Activated CD8-positive, alpha-beta memory T cell treated with anti-CD3 and anti-CD28 coated beads, Interleukin-2, amount 50 U/mL, for 1 hour (primary cell): ENCODE measurements around the gene ANKRD28.

Experiments
- DNase-seq: peaks from one replicate; pipeline ENCODE4 v3.0.0-alpha.2; 2020; ENCODE audit errors: extremely low read depth

The ANKRD28 gene

DNA sequence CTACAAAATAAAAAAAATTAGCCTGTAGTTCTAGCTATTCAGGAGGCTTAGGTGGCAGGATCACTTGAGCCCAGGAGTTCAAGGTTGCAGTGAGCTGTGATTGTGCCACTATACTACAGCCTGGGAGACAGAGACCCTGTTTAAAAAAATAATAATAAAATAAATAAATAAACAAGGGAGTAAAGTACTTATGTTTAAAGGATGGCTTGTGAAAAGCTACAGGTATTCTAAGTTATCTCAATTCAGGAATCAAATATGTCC, 74.2 kb downstream of the ANKRD28 start:
- no peak for DNase-seq

DNA sequence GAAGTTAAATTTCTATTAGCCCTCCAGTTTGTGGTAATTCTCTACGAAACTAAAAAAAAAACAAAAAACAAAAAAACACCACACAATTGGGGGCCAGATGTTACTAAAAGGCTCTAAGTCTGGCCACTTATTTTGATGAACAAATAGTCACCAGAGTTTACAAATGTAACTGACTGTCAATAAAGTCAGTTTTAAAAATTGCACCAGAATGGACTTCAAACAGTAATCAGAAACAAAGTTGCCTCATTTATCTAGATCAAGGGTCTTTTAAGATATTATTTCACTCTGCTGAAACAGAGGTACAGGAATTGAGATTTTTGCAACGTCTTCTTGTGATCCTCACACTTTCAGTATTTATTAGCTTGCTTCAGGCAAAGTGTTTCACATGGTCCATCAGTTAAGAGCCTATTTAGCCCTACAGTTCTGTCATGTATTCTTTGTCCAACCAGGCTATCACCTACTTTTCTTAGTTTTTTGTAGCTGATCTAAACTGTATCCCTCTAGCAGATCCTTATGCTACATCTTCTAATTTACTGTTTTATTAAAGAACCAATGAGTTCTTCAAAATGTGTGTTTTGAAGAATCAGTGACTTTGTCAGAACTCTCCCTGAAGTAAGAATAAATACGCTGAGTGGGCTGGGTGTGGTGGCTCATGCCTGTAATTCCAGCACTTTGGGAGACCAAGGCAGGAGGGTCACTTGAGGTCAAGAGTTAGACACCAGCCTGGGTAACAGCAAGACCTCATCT, 74.7 kb downstream of the ANKRD28 start:
- no peak for DNase-seq

DNA sequence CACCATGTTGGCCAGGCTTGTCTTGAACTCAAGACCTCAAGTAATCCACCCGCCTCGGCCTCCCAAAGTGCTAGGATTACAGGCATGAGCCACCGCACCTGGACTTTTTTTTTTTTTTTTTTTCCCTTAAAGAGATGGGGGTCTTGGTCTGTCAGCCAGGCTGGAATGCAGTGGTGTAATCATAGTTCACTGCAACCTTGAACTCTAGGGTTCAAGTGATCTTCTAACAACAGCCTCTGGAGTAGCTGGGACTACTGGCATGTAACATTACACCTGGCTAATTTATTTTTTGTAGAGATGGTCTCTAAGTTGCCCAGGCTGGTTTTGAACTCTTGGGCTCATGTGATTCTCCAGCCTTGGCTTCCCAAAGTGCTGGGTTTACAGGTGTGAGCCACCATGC, 81.6 kb downstream of the ANKRD28 start:
- no peak for DNase-seq

DNA sequence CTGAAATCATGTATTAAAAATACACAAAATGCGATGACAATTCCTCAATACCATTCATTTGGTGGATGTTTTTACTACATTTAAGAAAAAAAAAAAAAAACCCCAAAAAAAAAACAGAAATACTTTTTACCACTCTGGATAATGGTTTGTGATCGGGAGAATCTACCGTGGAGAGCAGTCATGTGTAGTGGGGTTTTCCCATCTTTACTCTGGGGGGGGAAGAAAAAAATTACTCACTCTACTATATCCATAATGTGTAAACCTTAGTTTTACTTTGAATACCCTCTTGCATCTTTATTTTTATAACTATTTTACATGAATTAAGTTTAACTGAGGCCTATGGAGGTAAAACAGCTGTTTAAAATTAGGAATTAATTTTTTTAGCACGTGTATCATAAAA, 83.3 kb downstream of the ANKRD28 start:
- no peak for DNase-seq

DNA sequence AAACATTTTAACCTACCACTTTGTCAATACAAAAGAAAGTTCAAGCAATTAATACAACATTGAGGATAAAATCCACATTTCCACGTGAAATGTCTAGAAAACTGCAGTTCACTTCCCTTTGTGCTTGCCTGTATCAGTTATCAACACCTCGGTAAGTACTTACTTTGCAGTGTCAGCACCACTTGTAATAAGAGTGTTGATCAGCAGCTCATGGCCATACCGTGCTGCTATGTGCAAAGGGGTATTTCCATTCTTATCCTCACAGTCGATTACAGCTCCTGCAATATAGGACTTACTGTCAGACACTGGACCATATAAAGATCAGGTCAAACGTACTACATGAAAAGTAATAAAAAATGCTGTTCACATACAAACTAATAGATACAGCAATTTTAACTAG, 84.4 kb downstream of the ANKRD28 start:
- no peak for DNase-seq

DNA sequence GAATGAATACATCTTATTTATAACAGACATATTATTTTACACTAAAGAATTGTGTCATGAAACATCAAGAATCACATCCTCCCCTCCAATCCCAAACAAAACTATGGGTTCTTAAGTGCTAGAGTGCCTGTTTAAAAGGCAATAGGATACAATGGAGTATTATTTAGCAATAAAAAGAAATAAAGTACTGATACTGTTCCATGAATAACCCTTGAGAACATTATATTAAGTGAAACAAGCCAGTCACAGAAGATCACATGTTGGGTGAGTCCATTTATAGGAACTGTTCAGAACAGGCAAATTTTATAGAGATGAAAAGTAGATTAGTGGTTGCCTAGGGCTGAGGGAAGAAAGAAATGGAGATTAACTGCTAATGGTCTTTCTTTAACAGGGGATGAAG, 86.5 kb downstream of the ANKRD28 start:
- DNase-seq: no peak

DNA sequence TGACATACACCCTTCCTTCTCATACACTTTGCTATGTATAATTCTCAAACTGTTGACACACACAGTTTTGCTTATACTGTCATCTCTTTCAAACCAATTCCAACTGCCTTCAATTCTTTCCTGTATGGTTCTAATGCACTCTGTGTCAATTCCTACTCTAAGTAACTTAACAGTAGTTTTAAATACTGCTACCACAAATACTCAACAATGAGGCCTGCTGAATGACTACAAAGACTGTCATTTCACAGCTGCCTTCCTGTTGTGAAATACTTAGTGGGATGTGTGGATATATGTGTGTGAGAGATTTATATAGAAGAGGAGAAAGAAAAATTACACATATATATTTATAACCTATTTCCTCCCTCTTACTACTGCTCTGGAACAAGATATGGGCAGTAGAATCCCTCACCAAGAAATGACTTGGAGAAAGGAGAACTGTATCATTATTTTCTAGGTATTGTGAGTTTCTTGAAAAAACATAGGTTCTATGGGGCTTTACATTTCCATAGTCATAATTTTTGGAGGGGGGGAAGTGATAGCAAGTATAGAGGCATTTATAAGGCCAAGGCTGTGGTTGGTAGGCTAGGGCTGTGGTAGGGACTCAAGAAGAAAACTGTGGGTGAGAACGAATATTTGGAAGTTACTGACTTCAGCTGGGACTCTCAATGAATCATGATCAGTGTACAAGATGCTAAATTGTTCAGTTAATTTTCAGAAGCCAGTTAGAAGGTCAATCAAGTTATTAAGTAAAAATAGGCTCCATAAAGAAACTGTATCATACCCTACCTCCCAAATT, 88.7 kb downstream of the ANKRD28 start:
- no peak for DNase-seq

DNA sequence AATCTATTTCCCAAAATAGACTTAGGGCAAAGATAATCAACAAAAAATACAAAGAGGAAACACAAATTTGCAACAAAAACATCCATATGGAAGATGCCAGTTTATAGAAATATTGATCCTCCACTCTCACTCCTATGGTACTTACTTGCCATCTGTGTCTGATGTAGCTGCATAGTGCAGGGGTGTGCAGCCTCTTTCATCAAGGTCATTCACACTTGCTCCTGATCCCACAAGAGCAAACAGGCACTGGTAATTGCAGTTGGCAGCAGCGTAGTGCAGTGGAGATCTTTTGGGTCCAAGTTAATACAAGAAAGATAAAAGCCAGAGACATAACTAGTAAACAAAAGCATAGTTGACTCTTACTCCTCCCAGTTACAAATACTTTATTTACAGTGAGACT, 90.0 kb downstream of the ANKRD28 start:
- no peak for DNase-seq

DNA sequence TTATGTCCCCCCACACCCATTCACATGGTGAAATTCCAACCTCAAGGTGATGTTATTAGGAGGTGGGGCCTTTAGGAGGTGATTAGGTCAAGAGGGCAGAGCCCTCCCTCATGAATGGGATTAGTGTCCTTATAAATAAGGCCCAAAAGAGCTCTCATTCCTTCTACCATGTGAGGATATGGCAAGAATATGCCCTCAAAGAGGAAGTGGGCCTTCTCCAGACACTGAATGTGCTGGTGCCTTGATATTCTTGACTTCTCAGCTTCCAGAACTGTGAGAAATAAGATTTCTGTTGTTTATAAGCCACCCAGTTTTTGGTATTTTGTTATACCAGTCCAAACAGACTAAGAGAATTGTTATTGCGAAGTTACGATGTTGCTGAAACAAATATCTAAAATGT, 94.4 kb downstream of the ANKRD28 start:
- no peak for DNase-seq

DNA sequence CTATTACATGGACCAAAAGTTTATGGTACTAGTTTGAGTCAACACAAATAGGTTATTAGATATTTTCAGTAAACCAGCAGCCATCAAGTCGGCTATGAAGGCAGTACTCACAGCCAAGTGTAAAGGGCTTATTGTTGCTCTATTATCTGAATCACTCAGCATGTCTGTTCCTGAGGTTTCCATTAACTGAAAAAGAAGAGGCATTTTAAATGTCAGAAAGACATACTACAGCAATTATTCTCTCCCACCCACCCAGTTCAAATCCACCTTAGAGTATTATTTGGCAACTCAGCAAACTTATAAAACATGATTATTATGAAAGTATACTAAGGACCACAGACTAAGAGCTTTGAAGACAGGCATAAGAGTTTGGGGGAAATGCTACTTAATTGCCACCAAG, 103.2 kb downstream of the ANKRD28 start:
- DNase-seq: no peak

DNA sequence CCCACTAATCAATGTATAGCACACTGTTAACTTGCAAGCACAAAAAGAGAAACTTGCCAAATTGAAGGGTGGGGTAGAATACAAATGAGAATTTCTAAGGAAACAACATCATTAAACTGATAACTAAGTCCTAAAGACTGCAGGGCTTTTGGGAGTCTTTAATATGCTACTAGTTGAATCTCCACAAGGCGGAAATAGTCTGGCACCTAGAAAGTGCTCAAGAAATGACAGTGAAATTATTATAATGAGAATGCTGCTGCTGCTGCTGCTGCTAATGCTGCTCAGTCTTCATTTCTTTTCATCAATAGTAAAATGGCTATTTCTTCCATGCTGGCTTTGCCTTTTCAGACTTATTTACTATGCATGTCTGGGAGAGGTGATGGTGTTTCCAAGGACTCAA, 104.4 kb downstream of the ANKRD28 start:
- DNase-seq: no peak

DNA sequence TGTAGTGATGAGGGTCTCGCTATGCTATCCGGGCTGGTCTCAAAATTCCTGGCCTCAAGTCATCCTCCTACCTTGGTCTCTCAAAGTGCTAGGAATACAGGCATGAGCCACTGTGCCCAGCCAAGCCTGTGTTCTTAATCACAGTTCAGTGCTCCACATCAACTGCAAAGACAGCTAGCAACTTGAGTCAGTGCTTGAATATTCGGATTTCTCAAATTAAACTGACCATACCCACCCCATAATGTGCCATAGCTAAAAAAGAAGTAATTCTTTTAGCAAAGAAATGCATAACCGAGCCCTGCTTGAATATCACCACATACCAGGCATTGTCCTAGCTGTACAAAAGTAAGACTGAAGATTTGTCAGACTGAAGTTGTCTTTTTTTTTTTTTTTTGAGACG, 107.0 kb downstream of the ANKRD28 start:
- DNase-seq: no peak

DNA sequence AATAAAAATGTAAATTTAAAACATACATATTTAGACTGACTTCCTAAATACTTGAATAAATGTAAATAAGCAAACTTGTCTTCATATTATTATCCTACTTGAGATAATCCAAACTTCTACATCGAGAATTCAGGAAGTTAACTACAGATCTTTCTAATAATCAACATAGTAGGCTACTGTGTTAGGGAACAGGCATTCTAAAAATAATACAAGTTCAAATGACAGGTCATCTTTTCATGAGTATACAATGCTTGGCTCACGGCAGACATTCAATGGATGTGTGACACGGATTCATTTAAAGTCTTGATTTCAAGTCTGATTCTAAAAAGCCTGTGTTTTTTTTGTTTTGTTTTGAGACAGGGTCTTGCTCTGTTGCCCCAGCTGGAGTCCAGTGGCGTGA, 107.5 kb downstream of the ANKRD28 start:
- DNase-seq: no peak

DNA sequence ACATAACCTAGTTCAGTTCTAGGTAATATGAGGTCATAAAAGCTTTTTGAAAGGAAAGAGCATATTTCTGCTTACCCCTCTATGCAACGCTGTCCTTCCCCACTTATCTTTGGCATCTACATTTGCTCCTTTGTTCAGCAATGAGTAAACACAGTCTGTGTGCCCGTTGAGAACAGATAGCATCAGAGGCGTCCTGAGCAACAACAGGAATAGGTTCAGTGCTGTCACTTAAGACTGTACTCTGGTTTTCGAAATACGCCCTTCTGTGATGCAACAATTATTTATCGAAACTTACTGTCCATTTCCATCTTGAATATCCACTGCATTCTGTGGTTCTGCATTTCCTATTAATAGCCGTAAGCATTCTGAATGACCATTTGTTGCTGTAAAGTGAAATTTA, 111.9 kb downstream of the ANKRD28 start:
- DNase-seq: no peak

DNA sequence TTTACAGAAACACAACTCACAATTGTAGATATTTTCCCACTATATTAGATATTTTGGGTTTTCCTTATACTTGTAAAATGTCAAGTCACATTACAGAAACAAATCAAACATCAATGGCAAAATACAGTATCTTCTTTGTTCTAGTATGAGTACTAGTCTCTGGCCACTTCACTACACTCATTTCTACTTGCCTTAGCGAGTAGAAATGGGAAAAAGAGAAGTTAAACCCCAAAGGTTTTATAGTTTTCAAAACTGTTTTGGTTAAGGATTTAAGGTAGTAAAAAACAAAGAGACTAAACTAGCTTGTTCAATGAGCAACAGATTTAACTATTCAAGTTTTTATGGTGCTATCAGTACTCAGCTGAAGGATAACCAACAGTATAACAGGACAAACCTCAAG, 114.5 kb downstream of the ANKRD28 start:
- no peak for DNase-seq

DNA sequence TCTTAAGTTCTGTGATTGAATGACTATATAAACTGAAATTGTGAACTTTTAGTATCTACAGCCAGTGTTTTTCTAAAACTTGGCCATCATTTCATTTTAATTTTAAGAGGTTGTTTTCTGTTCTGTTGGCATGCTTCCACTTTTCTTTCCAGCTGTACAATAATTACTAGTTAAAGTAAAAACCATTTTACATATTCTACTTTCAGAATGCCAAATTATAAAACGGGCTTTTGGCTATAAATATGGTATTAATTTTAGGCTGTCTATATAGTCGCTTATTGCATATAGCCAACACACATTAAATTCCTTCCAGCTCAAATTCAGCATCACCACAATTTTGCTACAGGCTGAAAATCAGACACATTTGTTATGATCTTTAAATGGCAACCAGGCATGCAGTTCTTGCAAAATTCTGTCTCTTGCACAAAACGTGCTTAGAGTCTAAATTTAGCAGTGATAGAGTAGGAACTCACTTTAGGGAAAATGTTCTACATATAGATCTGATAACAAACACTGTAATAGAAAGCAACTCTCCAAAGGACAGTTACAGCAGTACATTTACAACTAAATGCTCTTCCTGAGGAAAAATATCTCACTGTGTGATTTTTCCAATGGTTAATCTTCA, 115.1 kb downstream of the ANKRD28 start:
- no peak for DNase-seq

DNA sequence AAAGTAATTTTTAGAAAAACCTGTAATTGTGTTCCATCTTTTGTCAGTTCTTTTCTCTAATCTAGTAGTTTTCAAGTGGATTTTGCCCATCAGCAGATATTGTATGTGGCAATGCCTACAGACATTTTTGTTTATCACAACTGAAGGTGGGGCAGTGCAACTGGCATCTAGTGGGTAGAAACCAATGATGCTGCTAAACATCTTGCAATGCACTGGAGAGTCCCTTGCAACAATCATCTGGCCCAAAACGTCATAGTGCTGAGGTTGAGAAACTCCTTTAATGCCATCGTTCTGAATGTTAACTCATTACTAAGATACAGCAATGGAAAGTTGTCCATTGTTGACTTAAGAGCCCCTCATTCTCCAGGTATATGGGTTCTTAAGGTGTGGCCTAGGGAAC, 116.1 kb downstream of the ANKRD28 start:
- DNase-seq: no peak

DNA sequence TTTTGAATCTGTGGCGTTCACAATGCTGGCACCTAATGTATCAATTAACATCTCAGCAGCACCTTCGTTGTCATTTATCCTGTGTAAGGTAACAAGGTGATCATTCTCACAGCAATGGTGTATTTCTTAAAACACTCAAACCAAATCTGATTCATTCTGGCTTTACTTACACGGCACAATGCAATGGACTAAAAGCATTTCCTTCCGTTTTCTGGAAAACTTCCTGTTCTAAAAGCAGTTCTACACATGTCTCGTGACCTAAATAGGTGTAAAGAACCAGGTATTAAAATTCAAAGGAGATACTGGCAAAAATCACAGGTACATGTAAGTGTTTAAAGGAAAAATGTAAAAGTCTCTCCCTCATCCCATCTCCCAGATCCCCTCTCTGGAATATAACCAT, 118.5 kb downstream of the ANKRD28 start:
- DNase-seq: no peak

DNA sequence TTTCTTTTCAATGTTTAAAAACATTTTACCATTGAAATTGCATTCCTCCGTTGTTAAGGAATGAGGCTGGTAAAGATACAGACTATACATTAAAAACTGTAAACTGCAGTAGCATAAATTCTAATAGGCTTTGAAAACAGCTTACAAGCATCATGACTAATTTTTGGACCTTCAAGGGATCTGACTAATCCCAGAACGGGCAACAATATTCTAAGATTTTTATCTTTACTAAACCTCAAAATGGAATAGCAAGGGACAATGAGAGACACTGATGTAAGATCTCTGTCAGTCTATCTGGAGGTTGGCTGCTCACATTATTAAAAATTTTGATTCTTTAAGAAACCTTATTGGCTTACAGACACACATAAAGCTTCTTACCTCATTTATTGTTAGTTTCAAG, 121.5 kb downstream of the ANKRD28 start:
- DNase-seq: no peak

DNA sequence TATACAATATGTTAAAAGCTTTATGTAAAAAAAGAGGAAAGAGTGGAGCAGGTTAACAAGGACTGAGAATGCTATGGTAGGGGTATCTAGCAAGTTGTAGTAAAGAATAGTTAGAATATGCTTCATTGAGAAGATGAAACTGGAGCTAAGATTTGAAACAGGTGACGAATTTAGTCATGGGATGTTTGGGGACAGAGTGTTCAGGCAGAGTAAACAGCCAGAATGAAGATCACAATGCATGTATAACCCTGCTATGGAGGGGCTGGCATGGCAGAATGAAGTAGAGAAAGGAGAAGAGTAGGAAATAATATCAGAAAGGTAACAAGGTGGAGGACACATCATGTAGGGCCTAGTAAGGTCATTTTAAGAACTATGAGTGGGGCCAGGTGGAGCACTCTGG, 124.2 kb downstream of the ANKRD28 start:
- DNase-seq: no peak

DNA sequence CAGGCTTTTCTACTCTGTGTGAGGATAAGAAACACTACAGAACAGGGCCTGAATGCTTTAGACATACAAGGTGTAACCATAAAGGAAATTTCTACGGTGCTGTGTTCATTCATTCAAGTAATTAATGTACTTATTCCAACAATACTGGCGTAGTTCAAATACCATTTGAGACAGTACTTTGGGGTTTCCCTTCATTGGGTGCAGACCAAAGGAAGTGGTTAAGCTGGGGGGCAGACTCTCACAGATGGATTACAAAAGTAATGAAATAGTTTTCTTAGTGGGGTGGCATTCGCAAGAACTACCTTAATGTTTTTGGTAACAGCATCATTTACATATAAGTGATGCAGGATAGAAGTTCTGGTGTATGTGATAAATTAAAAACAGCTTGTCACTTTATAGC, 130.3 kb downstream of the ANKRD28 start:
- no peak for DNase-seq

DNA sequence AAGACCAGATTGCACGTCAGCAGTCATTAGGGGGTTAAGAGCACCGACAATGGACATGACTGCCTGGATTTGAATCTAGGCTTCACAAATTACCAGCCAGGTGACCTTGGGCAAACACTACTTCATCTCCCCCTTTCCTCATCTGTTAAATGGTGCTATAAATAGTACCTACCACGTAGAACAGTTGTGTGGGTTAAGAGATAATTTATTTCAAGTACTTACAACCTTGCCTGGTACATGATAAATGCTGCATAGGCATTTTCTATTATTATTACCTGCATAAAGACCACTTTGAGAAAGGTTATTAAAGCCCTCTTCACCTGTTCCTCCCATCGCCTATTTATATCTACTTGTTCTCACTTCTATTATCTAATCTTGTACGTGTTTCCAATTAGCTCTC, 131.5 kb downstream of the ANKRD28 start:
- no peak for DNase-seq

DNA sequence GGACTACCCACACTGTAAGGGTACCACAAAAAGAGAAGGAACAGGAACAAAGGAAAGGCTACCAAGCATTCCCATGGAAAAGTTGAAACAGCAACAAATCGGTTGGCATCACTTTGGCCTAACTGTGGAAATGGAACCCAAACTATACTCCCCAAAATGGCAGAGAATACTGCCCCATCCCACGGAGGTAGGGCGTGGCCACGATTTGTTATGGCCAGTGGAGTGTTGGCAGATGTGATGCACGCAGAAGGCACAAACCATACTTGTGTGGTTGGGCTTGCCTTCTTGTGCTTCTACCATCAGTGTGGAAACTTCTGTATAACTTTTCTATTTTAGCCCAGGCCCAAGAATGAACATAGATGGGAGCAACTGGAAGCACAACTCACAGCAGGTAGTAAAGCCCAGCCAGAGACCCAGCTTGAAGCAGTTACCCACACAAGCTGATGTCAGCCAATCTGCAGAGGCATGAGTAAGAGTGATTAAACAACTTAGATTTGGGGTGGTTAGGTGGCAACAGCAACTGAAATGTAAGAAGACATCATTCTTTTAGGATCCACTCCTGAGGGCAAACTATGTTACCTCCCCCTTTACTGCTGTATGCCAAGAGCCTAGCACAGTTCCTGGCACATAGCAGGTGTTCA, 132.1 kb downstream of the ANKRD28 start:
- DNase-seq: no peak
